HL-60 (cell line): ENCODE data around the gene FABP7.

Experiments
- DNase-seq, 2 experiments: peaks; one replicate each; pipeline ENCODE4 v3.0.0-alpha.2; 2010 to 2020; ENCODE audit warnings: low read depth in 1 of 2, low spot score in 1 of 2
- H3K27ac ChIP-seq: fragments of 250-450 bp; sonication (Bioruptor Pico); replicated peaks from 2 replicates; pipeline ENCODE4 v1.5.1; 2020; ENCODE audit warnings: mild to moderate bottlenecking, moderate library complexity
- H3K27me3 ChIP-seq: fragments of 250-450 bp; sonication (Bioruptor Pico); 2 replicates; pipeline ENCODE4 v1.5.1; 2021; ENCODE audit warnings: mild to moderate bottlenecking, moderate library complexity; ENCODE audit not compliant: insufficient read depth, poor library complexity, severe bottlenecking
- H3K4me3 ChIP-seq: replicated peaks from 2 replicates; pipeline ENCODE4 v1.5.1; 2011; ENCODE audit warnings: mild to moderate bottlenecking, control low read depth, low read length; ENCODE audit not compliant: insufficient read depth
- CTCF ChIP-seq: IDR thresholded peaks from one replicate; pipeline ENCODE4 v1.5.1; 2011; ENCODE audit warnings: low read length, control low read depth, inconsistent platforms; ENCODE audit not compliant: insufficient read depth
- GABPA ChIP-seq: IDR thresholded peaks from 2 replicates; pipeline ENCODE4 v1.6.1; 2012; ENCODE audit warnings: low read depth
- POLR2AphosphoS5 ChIP-seq: IDR thresholded peaks from 2 replicates; pipeline ENCODE4 v1.6.1; 2012; ENCODE audit warnings: low read depth
- REST ChIP-seq: IDR thresholded peaks from 2 replicates; pipeline ENCODE4 v1.6.1; 2012; ENCODE audit warnings: low read depth; ENCODE audit not compliant: insufficient replicate concordance
- SPI1 ChIP-seq: IDR thresholded peaks from 2 replicates; pipeline ENCODE4 v1.6.1; 2012; ENCODE audit warnings: low read depth, mild to moderate bottlenecking, borderline replicate concordance

Gene FABP7

DNA sequence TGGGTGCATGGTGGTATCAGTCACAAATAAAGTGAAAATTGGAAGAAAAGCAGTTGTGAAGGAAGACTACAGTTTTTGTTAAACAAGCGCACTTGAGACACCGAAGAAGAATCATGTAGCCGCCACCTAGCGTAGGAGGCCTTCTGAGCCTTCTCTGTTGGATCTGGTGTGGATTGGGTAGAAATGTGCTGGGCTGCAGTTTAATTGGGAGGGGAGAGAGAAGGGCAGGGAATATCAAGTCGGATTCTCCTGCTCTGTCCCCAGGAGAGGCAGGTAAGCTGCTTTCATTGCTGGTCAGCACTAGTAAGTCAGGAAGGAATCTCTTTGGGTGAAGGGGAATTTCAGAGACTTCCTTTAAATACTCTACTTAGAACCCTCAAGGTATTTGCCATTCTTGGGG is 1.2 kb upstream of the FABP7 start:
- H3K27me3 ChIP-seq = peaks cover 17% of the 10 kb centered on the region
- no peak overlapping the region for H3K4me3 ChIP-seq
- no peak overlapping the region for H3K27ac ChIP-seq
- TF ChIP-seq POLR2AphosphoS5 = no peak
- TF ChIP-seq SPI1 = no peak
- TF ChIP-seq REST = no peak
- TF ChIP-seq CTCF = no peak
- no peak for TF ChIP-seq GABPA
- DNase-seq = no peak

DNA sequence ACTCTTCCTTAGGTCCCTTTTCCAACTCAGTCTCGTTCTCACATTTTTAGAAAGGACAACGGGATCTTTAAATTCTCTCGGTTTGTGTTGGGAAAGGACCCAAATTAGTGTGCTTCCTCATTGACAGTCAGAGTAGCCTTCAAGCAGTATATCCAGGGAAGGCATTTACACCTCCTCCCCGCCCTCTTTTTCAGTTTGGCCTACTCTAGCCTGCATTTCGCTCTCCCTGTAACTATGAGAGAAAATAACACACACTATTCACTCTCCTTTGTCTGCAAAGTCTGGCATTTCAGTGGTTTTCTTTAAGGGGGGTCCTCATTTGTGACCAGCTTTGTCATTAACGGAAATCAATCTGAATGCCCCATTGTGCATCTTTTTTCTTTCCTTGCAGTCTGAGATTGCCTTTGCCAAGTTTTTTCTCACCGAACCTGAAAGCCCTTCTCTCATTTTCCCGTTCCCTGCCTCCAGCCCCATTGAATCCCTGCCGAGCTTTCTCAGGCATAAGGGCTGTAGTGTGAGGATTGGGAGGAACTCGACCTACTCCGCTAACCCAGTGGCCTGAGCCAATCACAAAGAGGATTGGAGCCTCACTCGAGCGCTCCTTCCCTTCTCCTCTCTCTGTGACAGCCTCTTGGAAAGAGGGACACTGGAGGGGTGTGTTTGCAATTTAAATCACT is 393 bp upstream of the FABP7 start:
- no peak overlapping the region for H3K27ac ChIP-seq
- no peak for DNase-seq
- H3K4me3 ChIP-seq = no peak overlapping the region
- TF ChIP-seq CTCF (no peak), REST (no peak), POLR2AphosphoS5 (no peak), GABPA (no peak), SPI1 (no peak)
- H3K27me3 ChIP-seq = peaks cover 18% of the 10 kb centered on the region

DNA sequence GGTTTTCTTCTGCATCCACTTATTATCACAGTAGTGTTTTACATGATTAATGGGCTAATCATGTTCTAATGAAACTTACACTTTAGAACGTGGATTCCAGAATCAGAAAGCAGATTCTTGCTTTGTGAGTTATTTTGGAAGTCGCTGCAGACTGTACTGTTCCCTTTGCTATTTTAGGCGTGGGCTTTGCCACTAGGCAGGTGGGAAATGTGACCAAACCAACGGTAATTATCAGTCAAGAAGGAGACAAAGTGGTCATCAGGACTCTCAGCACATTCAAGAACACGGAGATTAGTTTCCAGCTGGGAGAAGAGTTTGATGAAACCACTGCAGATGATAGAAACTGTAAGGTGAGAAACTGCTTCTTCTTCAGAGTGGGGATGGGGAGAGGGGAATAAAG is 598 bp downstream of the FABP7 start:
- Histone ChIP-seq H3K4me3 (no peak overlapping the region), H3K27me3 (peaks cover 18% of the 10 kb centered on the region), H3K27ac (no peak overlapping the region)
- DNase-seq = no peak
- TF ChIP-seq REST (no peak), SPI1 (no peak), GABPA (no peak), POLR2AphosphoS5 (no peak), CTCF (no peak)
